Glomerular visceral epithelial cell (primary cell): Measurements from ENCODE around the gene CD55.
A peak's percentile ranks its signal among the peaks of the same experiment; 100 is the strongest.
"Not testable (repeated sequence)": the region's sequence is repeated elsewhere in the genome, so short reads cannot be mapped to it uniquely, and the experiment has no call there.

ENCODE experiments used
- DNase-seq: peaks from one replicate; pipeline ENCODE4 v3.0.0-alpha.2; 2016; ENCODE audit errors: extremely low spot score

The CD55 gene

DNA sequence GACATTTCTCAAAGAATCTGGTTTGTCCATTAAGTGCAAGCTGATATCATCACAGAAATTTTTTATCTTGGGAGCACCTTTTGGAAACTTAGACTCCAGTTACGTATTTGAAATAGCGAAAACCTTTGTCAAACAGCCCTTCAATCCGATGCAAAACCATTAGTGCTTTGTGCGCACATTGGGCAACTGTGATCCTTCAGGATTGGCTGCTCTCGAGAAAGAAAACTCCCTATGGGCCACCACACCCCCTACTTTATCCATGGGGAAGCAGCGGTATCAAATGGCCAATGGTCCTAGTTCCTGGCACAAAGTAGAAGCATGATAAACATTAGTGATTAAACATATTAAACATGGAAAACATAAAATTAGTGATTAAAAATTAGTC lies 16.0 kb upstream of the CD55 start:
- no peak for DNase-seq

DNA sequence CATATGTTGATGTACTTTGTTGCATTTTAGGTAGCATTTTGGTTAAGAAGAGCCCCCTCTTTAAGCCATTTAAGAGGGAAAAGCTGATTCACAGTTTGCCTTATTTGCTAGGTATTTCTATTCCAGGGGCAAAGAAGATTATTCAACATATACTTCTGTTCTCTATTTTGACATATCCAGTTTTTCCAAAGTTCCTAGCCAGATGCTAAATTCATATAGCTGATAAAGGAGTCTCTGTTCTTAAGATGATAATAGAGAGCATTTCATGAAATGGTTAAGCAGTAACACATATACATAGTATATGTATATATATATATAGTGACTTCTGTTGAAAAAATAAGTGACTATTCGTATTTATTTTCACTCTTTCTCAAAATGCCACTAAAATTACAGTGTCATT lies 15.5 kb upstream of the CD55 start:
- no peak for DNase-seq

DNA sequence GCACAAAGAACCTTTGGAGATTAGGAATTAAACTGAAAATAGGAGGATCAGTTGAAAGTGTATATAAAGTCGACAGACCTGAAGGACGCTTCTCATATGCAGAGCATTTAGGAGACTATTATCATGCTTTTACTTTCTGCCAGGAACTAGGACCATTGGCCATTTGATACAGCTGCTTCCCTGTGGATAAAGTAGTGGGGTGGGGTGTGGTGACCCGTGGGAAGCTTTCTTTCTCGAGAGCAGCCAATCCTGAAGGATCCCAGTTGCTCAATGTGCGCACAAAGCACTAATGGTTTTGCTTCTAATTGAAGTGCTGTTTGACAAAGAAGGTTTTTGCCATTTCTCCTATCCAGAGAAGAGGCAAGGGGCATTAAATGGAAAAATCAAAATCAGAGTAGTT lies 14.9 kb upstream of the CD55 start:
- DNase-seq, result no peak

- no peak for DNase-seq
These were observed 12.9 kb upstream of the CD55 start for GRCh38 chr1:207308451-207309190.

- DNase-seq, result peak; percentile 91
These were observed 11.7 kb upstream of the CD55 start for GRCh38 chr1:207309745-207310273.

GRCh38 chr1:207311888-207312603 lies 9.4 kb upstream of the CD55 start:
- DNase-seq, result no peak

GRCh38 chr1:207312604-207312920 lies 8.9 kb upstream of the CD55 start:
- no peak for DNase-seq

GRCh38 chr1:207313131-207313530 lies 8.3 kb upstream of the CD55 start:
- DNase-seq, result no peak

GRCh38 chr1:207314816-207315215 lies 6.7 kb upstream of the CD55 start:
- DNase-seq, result no peak

- no peak for DNase-seq
These were observed 6.0 kb upstream of the CD55 start for GRCh38 chr1:207315435-207315834.

DNA sequence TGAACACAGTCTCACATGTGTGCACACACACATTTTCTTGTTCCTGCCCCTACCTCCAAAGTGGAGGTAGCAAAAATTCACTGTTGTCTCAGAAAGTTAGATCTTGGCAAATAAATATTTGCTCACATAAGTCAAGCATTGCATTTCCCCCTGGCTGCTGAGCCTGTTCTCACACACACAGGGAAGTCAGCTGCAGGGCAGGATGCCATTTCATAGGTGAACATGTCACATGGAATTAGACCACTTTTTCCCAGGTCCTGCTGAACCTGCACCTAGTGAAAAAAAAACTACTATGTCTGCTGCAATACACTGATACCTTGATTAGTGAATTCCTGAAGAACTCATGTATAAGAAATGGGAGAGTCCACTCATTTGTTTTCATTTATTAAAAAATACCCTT lies 5.3 kb upstream of the CD55 start:
- DNase-seq, result no peak

GRCh38 chr1:207316622-207317391 lies 4.7 kb upstream of the CD55 start:
- DNase-seq, result no peak

GRCh38 chr1:207317561-207317960 lies 3.9 kb upstream of the CD55 start:
- no peak for DNase-seq

DNA sequence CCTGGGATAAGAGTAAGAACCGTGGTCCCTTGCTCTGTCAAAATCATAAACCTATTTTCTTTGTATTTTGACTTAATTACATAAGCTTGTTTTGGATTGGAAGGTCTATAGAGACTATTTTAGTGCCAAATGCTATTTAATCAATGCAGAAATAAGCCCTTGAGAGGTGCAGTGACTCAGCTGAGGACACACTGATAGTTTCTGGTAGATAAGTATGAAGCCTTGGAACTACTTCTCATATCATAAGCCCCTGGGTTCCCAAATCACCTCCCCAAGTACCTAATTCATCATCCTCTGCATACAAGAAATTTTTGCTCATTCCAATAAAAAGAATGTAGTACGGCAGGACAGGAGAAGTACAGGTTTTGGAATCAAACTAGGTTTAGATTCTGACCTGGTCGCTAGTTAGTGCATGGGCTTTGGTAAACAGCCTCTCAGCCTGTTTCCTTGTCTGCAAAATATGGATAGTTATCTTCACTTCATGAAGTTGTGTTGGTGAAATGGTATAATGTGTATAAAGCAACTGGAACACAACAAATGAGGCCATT lies 3.3 kb upstream of the CD55 start:
- DNase-seq, result no peak

DNA sequence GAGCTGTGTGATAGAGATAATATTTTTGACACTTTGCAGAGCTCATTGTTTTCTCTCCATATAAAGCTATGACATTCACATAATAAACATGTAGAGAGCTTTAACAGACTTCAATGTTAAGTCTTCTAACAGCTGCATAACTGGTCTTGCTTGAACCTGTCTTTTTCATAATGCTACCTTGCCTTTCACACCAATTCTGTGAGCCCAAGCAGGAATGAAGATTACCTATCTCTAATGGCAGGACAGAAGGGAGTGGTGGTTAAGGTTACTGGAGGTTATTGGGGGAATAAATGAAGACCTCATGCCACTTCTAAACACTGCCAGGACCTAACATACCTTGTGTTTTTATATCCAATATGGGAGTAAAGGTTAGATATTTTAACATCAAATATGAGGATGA lies 2.3 kb upstream of the CD55 start:
- DNase-seq, result no peak

- not testable (repeated sequence) for DNase-seq
These were observed 1.4 kb upstream of the CD55 start for GRCh38 chr1:207320105-207320504.

DNA sequence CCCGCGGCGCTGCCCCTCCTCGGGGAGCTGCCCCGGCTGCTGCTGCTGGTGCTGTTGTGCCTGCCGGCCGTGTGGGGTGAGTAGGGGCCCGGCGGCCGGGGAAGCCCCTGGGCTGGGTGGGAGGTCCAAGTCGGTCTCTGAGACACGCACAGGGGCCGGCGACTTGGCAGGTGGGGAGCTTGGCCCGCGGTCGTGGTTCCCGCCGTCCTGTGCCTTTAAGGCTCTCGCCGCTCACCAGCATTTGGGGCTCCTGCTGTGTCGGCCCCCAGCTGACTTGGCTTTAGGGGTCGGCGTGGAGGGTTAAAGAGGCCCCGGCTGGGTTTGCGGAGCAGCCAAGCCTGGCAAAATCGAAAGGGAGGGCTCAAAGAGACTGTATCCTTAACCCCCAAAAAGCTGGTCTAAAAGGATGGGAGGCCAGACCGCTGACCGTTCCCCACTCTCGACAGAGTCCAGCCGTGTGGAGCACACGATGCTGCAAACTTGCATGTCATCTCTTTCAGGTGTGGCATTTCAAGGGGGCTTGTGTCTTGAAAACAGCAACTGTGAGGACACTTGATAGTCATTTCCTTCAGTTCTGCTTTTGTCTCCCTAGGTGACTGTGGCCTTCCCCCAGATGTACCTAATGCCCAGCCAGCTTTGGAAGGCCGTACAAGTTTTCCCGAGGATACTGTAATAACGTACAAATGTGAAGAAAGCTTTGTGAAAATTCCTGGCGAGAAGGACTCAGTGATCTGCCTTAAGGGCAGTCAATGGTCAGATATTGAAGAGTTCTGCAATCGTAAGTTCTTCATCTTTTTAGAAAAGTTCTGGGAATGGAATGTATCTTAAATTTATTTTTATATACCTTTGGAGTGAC lies 540 bp downstream of the CD55 start:
- DNase-seq, result peak; percentile 27

- no peak for DNase-seq
These were observed 2.1 kb downstream of the CD55 start for GRCh38 chr1:207323425-207324225.

DNA sequence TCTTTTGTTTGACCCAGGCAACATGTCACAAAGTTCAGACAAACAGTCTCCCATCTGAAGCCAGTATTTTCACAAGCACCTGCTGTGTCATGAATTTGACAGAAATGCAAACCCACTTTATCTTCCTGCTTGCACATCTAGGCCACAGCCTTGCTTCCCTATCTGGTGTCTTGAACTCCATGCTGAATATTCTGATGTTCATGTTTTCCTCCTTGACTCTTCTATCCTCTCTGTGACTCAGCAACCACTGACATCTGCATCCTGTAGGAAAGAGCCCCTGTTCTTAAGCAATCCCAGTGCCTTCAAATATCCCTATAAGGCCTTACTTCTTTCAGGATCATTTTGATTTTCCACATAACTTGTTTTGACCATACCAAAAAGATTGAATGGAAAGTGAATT lies 6.5 kb downstream of the CD55 start:
- peak; percentile 18 for DNase-seq

GRCh38 chr1:207328908-207329440 lies 7.5 kb downstream of the CD55 start:
- DNase-seq, result no peak
